Measurements from ENCODE around the gene PER2.

The PER2 gene

DNA sequence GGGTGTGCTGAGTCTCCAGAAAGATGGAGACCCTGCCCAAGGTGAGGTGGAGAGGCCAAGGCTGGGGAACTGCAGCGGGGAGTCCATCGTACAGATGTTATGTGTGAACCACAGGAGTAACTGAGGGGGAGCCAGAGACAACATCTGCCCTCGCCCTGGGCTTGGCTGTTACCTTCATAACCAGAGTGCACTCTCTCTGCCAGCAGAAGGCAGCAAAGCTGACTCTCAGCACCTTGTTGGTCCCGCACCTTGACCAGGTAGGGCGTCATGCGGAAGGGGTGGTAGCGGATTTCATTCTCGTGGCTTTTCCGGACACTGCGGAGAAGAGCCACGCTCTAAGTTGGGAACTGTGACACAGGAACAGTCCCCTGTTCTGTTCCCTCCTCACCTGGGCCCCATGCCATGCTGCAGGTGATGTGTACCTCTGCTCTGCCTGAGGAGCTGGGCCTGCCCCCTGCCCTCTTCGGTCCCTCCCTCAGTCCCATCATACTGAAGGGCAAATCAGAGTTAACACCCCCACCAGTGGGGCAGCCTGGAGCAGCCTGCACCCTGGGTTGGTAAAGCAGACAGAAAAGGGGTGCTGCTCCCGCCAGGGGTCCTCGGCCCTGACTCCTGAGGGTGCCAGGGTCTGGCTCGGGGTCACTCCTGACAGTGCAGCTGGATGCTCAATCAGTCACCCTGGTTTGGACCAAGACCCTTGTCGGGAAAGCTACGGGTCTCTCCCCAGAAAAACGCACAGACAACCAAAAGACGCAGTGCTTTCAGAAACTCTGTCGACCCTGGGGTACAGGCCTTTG, 20.3 kb downstream of the PER2 start:
- no peak for DNase-seq (ENCODE audit: low read depth, low spot score)

DNA sequence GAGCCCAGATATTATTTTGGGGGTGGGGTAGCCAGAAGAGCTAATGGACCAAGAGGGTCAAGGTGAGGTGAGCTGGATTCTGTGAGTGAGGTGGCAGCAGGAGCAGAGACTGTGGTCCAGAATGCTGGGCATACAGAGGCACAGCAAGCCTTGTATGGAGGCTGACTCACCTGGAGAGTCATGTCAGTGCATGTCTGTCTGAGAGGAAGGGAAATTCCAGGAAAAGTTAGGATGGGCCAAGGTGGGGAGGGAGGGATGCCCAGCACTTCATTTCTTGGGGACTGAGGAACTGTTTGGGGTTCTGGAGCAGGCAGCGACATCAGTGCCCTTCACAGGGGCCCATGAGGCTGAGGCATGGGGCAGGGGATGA, 21.1 kb downstream of the PER2 start:
- DNase-seq (ENCODE audit: low read depth, low spot score) = no peak

DNA sequence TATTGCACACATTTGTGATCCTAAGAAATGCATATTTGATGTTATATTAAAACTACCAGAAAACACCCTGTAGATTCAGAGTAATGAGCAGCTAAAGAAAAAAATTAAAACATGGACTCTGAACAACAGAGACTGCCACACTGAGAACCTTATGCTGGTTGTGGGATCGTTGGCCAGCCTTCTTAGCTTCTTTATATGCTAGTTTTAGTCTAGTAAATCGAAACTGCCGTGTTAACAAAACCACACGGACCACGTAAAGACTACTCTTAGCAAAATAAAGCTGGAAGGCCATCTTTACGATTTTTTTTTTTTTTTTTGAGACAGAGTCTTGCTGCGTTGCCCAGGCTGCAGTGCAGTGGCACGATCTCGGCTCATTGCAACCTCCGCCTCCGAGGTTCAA, 22.8 kb downstream of the PER2 start:
- no peak for DNase-seq (ENCODE audit: low read depth, low spot score)

DNA sequence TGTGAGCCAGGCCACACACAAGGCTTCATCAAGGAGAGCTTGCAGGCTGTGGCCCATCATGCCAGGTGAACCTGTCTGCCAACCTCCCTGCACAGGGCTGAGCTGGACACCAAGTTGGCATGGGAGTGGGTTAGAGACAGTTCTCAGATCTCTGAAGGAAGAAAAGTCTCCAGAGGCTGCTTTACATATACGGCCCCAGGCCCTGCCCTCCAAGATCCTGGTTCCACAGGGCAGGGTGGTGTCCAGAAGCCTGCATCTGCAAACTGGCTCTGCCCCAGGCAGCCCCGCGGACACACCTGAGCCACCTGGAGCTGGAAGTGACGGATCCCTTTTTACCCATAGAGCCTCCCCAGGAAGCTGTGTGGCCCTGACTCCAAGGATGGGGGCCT, 24.3 kb downstream of the PER2 start:
- no peak for DNase-seq (ENCODE audit: low read depth, low spot score)

DNA sequence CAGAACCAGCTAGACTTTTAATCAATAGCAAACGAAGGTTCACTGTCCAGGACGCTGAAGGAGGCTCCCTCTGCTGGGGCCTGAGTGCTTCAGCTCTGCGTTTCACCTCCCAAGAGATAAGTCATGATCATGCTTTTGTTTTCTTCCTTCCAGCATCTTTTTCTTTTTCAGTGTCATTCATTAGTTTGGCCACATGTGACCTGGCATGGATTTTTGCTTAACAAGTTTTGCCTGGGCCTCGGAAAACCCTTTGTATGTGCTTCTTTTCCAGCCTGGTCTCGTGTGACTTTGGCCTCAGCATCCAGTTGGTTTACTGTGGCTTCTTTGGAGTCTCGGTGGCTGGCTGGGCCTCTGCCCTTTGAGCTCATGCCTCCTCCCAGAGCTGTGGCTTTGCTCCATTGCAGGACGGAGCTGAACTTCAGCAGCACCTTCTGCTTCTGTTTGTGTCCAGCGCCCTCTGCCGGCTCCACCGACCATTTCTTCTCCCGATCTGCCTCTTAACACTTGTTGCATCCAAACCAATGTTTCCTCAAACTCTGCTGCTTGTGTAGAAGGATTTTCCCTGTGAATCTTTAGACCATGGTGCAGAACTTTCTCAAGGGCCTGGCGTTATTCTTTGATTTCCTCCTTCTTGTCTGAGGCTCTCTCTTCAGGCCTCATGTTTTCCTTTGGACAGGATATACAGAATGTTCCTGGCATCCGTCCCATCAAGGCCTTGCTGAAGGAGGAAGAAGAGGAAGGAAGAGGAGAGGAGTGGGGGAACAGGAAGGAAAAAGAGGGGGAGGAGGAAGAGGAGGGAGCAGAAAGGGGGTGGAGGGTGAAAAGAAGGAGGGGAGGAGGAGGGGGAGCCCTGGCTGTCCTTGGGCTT, 25.0 kb downstream of the PER2 start:
- peak; percentile 45 for DNase-seq (ENCODE audit: low read depth, low spot score)

DNA sequence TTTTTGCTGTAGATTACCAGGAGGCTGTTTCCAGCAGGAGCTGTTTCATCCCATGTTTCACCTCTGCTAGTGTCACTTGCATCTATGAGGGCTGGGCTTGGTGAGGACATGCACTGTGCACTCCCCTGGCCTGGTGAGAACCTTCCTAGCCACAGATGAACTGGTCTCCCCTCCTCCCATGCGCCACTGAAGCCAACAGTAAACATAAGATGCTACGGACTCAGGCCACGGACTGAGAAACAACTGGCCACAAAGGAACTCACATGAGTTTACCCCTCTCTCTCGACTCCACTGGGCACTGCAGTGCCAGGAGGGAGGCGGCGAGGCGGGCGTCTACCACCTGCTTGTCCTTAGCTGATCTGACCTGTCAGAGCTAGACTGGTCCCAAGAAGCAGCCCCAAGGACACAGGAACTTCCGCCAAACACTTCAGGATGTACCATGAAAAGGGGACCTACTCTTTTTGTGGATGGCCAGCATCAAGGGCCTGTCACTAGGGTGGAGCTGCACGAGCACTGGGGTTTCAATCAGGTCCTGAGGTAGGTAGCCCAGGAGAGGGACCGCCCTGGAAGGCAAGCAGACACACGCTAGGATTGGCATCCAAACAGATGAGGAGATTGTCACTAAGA, 25.8 kb downstream of the PER2 start:
- no peak for DNase-seq (ENCODE audit: low read depth, low spot score)

DNA sequence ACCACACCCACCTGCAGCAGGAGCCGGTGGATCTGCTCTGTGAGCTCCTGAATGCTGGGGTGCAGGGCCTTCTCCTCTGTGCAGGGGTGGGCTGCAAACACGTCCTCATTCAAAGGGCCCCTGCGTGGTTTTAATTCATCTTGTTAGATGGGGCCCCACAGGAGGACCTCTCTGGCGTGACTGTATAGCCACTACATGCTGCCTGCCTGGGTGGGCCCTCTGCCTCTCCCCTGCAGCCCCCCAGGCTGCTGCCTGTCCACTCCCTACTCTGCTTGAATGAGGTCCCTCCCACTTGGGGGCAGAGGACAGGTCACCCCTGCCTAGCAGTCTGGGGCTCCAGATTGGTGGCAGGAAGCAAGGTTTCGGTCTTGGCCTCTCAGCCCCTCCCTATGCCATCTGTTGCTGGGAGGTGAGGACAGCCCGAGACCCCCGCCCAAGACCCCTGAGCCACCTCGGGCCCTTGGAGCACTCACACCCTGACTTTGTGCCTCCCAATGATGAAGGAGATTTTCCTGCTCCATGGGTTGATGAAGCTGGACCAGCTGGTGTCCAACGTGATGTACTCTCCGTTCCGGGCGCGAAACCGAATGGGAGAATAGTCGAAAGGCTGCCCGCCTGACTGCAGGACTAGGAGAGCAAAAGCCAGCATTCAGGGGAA, 26.6 kb downstream of the PER2 start:
- no peak for DNase-seq (ENCODE audit: low read depth, low spot score)

DNA sequence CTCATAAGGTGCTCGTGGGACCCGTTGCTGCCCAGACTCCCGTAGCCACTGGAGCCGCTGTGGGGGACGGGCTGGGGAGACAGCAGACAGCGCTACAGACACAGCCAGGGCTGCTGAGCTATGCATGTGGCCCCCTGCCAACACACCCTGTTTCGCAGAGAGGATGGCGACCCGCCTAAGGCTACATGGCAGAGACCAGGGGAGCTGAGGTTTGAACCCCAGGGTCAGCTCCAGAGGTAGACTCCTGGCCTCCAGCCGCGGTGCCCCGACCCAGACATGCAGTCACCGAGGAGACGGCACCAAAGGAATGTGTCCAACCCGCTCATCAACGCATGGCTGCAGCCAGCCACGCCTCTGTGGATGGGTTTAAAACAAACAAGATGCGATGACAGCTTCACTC, 27.5 kb downstream of the PER2 start:
- no peak for DNase-seq (ENCODE audit: low read depth, low spot score)

DNA sequence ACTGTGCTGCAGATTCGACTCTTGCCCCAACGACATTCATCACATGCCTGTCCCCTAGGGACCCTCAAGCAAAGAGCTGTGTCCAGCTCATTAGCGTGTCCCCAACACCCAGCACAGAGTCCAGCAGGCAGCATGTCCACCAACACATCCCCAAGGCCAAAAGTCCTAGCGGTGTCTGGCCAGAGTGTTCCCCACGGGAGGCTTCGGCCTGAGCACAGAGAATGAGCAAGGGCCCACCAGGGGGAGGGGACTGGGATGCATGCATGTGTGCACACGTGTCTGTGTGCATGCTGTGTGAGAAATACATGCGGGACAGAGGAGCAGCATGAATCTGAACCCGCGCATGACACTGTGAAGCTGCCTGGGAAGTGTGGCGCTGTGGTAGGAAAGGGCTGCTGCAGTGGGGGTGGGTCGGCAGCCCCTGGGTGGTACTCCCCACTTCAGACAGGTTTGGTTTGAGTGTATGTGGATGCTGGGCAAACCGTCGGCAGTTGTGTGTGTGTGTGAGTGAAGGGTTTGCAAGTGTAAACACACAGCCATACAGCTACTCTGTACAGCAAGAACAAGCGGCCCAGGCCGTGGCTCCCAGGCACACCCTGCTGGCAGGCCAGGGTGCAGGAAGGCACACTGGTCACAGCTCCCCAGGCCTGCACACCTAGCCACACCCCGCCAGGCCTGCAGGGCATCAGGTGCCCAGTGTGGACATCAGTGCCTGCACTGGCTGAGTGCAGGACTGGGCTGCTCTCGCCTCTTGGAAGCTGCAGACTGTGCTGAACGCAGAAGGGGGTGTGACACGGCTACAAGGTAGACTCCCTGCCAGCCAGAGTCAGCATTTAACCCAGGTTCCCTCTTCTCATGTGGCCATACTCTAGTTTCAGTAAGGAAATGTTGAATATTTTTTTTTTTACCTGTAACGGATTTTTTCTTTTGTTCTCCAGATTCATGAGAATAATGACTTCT, 29.1 kb downstream of the PER2 start:
- DNase-seq (ENCODE audit: low read depth, low spot score) = no peak

DNA sequence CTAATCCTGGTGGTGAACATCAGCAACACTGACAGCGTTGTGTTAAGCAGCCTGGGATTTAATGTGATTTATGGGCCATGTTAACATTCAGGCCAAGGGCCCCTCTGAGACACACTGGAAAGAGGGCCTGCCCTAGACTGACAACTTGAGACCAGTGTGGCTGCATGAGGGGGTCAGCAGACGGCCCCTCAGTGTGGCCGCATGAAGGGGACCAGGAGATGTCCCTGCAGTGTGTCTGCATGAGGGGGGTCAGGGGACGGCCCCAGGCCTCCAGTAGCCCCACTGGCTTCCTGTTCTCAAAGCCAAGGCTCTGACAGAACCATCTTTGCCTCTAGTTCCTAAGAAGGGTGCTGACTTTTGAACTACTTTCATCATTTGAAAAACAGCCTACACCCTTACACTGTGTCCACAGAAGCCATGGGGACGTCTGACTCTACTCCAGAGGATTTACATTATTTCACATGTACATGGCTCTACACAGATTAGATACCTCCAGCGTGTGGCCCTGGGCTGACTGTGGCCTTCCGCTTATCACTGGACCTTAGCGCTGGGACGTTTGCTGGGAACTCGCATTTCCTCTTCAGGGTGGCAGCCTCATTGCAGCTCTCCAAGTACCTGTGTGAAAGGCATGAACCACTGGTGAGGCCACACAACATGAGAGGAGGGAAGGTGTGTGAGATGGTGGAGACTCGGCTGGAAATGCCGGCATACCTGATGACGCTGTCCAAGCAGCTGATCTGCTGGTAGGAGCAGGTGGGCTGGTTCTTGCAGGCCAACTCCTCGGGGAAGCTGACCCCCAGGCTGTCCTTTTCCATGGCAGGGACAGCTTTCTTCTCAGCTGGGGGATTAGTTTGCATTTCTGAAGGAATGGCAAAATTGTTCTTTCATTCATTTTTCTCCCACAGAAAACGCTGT, 30.4 kb downstream of the PER2 start:
- no peak for DNase-seq (ENCODE audit: low read depth, low spot score)

DNA sequence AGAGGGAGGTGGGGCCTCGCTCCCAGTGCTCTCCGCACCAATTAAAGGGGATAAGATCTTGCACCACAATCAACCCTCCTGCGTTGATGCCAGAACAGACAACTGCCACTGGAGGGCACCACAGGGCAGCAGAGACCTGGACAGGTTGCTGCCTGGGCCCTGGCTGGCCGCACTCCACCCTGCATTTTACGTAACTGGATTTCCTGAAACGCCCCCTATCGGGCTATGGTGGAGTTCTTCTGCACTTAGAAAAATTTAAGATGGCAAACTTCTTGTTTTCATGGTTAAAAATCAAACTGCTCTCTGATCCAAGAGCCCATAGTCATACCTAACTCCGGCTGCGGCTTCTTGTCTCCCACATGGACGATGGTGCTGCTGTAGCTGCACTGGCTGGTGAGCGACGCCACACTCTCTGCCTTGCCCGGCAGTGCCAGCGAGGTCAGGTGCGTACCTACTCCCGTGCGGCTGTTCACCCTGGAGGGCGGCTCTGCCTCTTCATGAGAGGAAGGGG, 31.8 kb downstream of the PER2 start:
- peak; percentile 23 for DNase-seq (ENCODE audit: low read depth, low spot score)

DNA sequence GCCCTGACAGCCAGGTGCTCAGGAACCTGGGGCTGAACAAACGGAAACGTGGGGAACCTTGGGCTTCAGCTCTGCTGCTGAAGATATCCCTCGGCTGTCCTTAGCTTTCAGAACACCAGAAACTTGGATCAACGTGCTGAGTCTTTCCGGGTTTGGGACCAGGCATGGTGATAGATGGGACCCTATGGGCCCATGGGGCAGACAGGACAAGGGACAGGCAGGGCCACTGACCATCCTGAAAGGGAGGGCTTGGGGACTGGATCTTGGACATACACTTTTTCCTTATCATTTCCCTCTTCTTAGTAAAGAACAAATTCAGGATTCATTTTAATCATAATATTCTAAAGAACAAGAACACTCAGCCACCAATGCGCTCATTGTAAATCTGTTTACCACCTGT, 32.3 kb downstream of the PER2 start:
- no peak for DNase-seq (ENCODE audit: low read depth, low spot score)

DNA sequence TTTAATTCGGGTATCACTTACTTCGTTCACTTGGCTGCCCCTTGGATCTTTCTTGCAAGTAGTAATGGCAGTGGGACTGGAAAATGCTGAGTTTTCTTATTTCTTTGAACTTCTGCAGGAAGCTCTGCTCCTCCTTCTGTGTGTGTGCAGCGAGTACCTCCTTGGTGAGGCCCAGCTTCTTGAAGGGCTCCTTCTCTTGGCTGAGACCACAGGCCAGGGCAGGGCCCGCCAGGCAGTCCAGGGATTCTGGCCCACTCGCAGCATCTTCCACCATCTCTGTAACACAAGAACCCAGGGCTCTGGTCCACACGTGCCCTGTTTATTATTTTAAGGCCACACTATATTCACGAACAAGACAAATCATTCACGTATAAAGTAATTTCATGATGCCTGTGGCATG, 32.8 kb downstream of the PER2 start:
- DNase-seq (ENCODE audit: low read depth, low spot score) = no peak

DNA sequence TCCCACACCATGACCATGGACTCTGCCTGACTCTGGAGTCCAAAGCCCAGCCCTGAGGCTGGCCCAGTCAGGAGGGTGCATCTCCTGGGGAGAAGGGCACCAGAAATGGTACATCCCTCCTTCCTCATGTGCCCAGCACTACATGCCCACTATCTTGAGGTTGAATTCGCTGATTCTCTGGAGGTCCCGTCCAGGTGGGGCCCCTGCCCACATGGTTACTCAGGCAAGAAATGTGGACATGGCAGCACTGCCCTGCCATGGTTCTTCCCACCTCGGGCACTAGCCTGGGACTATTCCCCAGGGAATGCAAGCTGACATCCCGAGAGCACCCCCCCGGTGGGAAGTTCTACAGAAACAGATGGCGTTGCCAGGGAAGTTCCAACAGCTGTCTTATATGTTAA, 33.3 kb downstream of the PER2 start:
- DNase-seq (ENCODE audit: low read depth, low spot score) = no peak

DNA sequence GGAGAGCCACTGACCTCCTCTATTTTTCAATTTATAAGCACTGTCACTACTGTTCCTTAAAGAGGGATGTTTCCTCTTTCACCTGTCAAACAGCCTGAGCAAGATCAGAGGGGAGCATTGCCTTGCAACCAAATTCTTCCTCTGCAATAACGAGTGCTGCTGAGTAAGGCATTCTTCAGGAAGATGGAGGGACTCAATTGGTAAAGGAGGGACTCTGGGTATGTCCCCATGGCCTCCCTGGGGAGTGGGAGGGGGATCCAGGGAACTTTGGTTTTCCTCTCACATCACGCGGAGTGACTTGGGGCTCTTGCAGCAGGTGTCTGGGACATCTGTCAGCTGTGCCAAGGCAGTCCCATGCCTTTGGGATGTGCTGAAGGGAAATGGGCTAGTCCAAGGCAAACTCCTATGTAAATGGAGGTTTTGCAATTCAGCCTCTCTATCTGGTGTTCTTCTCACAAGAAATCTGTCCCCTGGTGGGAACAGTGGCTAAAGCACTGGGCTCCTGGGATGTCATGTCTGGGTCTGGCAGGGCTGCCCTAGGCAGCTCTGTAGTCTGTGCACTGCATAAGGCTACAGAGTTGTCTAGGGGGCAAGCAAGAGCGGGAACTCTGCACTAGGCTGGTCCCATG, 34.2 kb downstream of the PER2 start:
- no peak for DNase-seq (ENCODE audit: low read depth, low spot score)

DNA sequence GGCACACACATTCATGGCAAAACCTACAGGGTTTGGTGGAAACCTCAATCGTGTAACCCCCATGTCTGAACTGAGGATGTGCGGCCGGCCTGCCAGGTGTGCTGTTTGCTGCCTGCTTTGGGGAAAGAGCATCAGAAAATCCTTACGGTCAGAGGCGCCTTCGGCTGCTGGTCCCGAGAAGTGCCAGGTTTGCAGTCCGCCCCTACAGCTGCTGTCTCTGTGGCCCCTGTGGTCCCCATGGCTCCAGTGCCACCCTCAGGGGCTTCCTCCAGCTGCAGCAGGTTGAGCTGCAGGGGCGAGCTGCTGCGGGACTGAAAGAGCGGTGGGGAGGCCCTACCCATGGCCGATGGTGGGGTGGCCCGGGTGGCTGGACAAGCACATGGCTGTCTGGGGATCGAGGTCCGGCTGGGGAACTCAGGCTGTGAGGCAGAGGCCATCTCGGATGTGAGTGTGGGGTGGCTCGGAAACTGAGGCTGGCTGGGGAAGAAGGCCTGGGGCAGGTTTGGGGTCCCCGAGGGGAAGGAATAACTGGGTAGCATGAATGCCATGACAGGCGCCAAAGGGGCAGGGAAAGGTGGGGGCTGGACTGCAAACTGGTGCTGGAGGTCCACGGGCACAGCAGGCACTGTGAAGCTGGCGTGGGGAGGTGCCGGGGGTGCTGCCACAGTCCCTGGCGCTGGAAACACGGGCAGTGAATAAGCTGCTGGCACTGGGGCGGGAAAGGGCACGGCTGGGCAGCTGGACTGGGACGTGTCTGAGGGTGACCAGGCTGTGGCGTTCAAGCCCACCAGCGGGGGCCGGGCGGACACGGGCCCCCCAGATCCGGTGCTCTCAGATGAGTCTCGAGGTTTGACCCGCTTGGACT, 35.4 kb downstream of the PER2 start:
- DNase-seq (ENCODE audit: low read depth, low spot score) = no peak

DNA sequence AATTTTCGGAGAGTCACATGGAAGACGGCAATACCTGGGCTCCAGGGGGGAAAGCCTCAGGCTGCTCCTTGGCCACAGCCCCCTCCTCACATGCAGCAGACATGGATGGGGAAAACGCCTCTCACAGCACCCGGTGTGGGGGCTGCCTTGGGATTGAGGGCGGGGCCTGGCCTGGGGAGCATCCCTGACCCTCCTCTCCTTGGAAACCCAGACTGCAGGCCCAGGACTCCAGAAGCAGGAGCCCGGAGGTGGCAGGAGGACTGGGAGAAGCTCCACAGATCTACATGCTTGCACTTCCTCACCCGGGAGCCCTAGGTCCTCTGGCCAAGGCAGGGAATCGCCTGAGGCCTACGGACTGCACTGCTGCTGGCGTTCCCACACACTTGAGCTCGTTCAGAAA, 36.4 kb downstream of the PER2 start:
- no peak for DNase-seq (ENCODE audit: low read depth, low spot score)

DNA sequence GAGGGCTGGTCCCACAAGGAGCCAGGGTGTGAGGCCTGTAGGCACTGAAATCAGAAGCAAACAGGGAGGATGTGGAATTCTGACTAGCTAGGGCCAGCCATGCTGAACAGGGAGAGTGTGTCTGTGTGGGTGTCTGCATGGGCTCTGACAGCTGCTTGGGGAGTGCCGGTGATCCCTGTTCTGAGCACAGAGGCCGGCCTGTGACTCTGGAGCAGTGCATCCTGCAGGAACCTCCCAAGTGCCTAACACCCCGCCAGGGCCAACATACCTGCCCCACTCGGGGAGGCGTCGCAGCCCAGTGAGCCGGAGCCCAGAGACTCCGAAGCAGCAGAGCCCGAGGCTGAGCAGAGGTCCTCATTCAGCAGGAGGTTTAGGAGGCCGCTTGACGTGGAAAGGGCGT, 37.1 kb downstream of the PER2 start:
- DNase-seq (ENCODE audit: low read depth, low spot score) = no peak
